WTC11 (cell line): ENCODE measurements around the gene TBPL2. TPM values are rescaled to one million over a fixed set of nuclear protein-coding genes. Genes with fewer than 3 reads are reported as not detected.

Source experiments
- ATAC-seq: fragments of 200-7000 bp; cut with Tn5 transposase; 2 replicates; pipeline ENCODE4 v1.10.0; 2021; ENCODE audit warnings: mild to moderate bottlenecking, moderate library complexity
- CTCF ChIA-PET: fragments of 300-600 bp; sonication (Branson Sonifier 250); formaldehyde crosslinking; loops from one replicate; lab custom pipeline; 2021; ENCODE audit warnings: antibody characterized with exemption; lab: Charles Lee
- POLR2A ChIA-PET: fragments of 350-600 bp; sonication (Branson Sonifier 250); formaldehyde crosslinking; loops from one replicate; lab custom pipeline; 2021; ENCODE audit warnings: antibody characterized with exemption; lab: Charles Lee
- DNase-seq: peaks from one replicate; pipeline ENCODE4 v3.0.0; 2021; ENCODE audit warnings: low spot score
- H3K27ac Mint-ChIP-seq: 2 replicates; pipeline ENCODE4 v1.8.0; 2021; ENCODE audit warnings: mixed read lengths
- H3K27me3 Mint-ChIP-seq: 2 replicates; pipeline ENCODE4 v1.8.0; 2021; ENCODE audit warnings: low read depth, mild to moderate bottlenecking, moderate library complexity, mixed read lengths
- H3K36me3 Mint-ChIP-seq: 2 replicates; pipeline ENCODE4 v1.8.0; 2021; ENCODE audit warnings: mixed read lengths
- H3K4me1 Mint-ChIP-seq: 2 replicates; pipeline ENCODE4 v1.8.0; 2022; ENCODE audit warnings: mixed read lengths
- H3K4me3 Mint-ChIP-seq: 2 replicates; pipeline ENCODE4 v1.8.0; 2021; ENCODE audit warnings: mild to moderate bottlenecking, moderate library complexity, mixed read lengths
- H3K9me3 Mint-ChIP-seq: 2 replicates; pipeline ENCODE4 v1.8.0; 2021; ENCODE audit warnings: mixed read lengths
- AFF4 ChIP-seq: sonication (generic); formaldehyde crosslinking; IDR thresholded peaks from 2 replicates; pipeline ENCODE4 v1.8.1; 2023; ENCODE audit warnings: mild to moderate bottlenecking, missing genetic modification reagents, borderline replicate concordance
- ATF1 ChIP-seq: sonication (generic); formaldehyde crosslinking; IDR thresholded peaks from 2 replicates; pipeline ENCODE4 v1.8.1; 2023; ENCODE audit warnings: mild to moderate bottlenecking, moderate library complexity, missing genetic modification reagents
- E2F4 ChIP-seq: sonication (generic); formaldehyde crosslinking; IDR thresholded peaks from 2 replicates; pipeline ENCODE4 v1.8.1; 2022; ENCODE audit warnings: low read depth, mild to moderate bottlenecking, moderate library complexity, missing genetic modification reagents, borderline replicate concordance
- EMX1 ChIP-seq: fragments of 250-450 bp; sonication (Bioruptor Pico); IDR thresholded peaks from 2 replicates; pipeline ENCODE4 v1.8.0; 2021; ENCODE audit warnings: mild to moderate bottlenecking
- FOXP4 ChIP-seq: sonication (generic); formaldehyde crosslinking; IDR thresholded peaks from 2 replicates; pipeline ENCODE4 v1.8.0; 2022; ENCODE audit warnings: mild to moderate bottlenecking, missing genetic modification reagents
- IRF1 ChIP-seq: sonication (generic); formaldehyde crosslinking; IDR thresholded peaks from 2 replicates; pipeline ENCODE4 v1.8.0; 2023; ENCODE audit warnings: missing genetic modification reagents
- NR1H2 ChIP-seq: sonication (generic); formaldehyde crosslinking; IDR thresholded peaks from 2 replicates; pipeline ENCODE4 v1.9.0; 2021; ENCODE audit warnings: mild to moderate bottlenecking, moderate library complexity, missing genetic modification reagents
- NR3C1 ChIP-seq: sonication (generic); formaldehyde crosslinking; conservative IDR thresholded peaks from 2 replicates; pipeline ENCODE4 v1.8.1; 2023; ENCODE audit warnings: low read depth, mild to moderate bottlenecking, missing genetic modification reagents
- PRDM15 ChIP-seq: sonication (generic); formaldehyde crosslinking; IDR thresholded peaks from 2 replicates; pipeline ENCODE4 v1.8.0; 2022; ENCODE audit warnings: missing genetic modification reagents
- PRRX2 ChIP-seq: fragments of 250-450 bp; sonication (Bioruptor Pico); IDR thresholded peaks from 2 replicates; pipeline ENCODE4 v1.8.0; 2021; ENCODE audit warnings: mild to moderate bottlenecking
- RELA ChIP-seq: sonication (generic); formaldehyde crosslinking; IDR thresholded peaks from 2 replicates; pipeline ENCODE4 v1.8.1; 2022; ENCODE audit warnings: missing genetic modification reagents, mild to moderate bottlenecking, borderline replicate concordance
- TEAD4 ChIP-seq: sonication (generic); formaldehyde crosslinking; IDR thresholded peaks from 2 replicates; pipeline ENCODE4 v1.8.0; 2022; ENCODE audit warnings: mild to moderate bottlenecking, missing genetic modification reagents
- ZBTB43 ChIP-seq: sonication (generic); formaldehyde crosslinking; IDR thresholded peaks from 2 replicates; pipeline ENCODE4 v1.8.1; 2023; ENCODE audit warnings: mild to moderate bottlenecking, missing genetic modification reagents
- ZNF263 ChIP-seq: sonication (generic); formaldehyde crosslinking; IDR thresholded peaks from 2 replicates; pipeline ENCODE4 v1.8.1; 2022; ENCODE audit warnings: low read depth, mild to moderate bottlenecking, moderate library complexity, missing genetic modification reagents
- ZNF281 ChIP-seq: sonication (generic); formaldehyde crosslinking; IDR thresholded peaks from 2 replicates; pipeline ENCODE4 v1.8.0; 2023; ENCODE audit warnings: mild to moderate bottlenecking, missing genetic modification reagents
- total RNA-seq: library from RNA; stranded (reverse); gene quantifications from 3 replicates; pipeline ENCODE4 v1.2.3, GENCODE V29; 2021

Gene TBPL2
- total RNA-seq, 1 experiment from 2014 or later, result not detected

GRCh38 chr14:55427439-55427838 lies 13.0 kb downstream of the TBPL2 start (continued):
- no peak for TF ChIP-seq E2F4 (CRISPR knock-in tag)
- no peak for TF ChIP-seq ZNF263 (CRISPR knock-in tag)
- no peak for TF ChIP-seq RELA (CRISPR knock-in tag)
- no peak for TF ChIP-seq NR3C1 (CRISPR knock-in tag)
- no peak for TF ChIP-seq AFF4
- TF ChIP-seq ATF1 (CRISPR knock-in tag), result no peak
- TF ChIP-seq TEAD4, result no peak
- TF ChIP-seq PRDM15 (CRISPR knock-in tag), result no peak

- H3K27ac Mint-ChIP-seq, result no peak overlapping the region
- ChIA-PET CTCF (interaction anchor here (2.0 to 4.2 kb wide), 2 partner anchors 10 to 19 kb away, joined by 6 to 41 read pairs; no protein-coding TSS in a partner anchor), POLR2A (no interaction called here)
- no peaks in the 10 kb centered on the region for H3K36me3 Mint-ChIP-seq
- H3K9me3 Mint-ChIP-seq, result no peaks in the 10 kb centered on the region
- H3K4me1 Mint-ChIP-seq, result peaks cover 8% of the 10 kb centered on the region
- H3K27me3 Mint-ChIP-seq, result no peaks in the 10 kb centered on the region
- DNase-seq, result no peak
- H3K4me3 Mint-ChIP-seq, result no peak overlapping the region
- no peak for ATAC-seq
- TF ChIP-seq AFF4, result no peak
- TF ChIP-seq EMX1 (CRISPR knock-in tag), result no peak
- no peak for TF ChIP-seq FOXP4
- TF ChIP-seq ZBTB43 (CRISPR knock-in tag), result no peak
- no peak for TF ChIP-seq IRF1
- TF ChIP-seq NR1H2 (CRISPR knock-in tag), result no peak
- no peak for TF ChIP-seq ZNF281 (CRISPR knock-in tag)
- no peak for TF ChIP-seq PRRX2
These were observed 13.5 kb downstream of the TBPL2 start for GRCh38 chr14:55426891-55427290.
